ENCODE results near the gene LTBP4. TPM values are rescaled to one million over a fixed set of nuclear protein-coding genes. Genes with fewer than 3 reads are reported as not detected.

The LTBP4 gene
- total and polyA plus RNA-seq, 2 of the 13 experiments (the other 11 are each of a cell fraction or from before 2014, with no cell fraction given), result 0.86 to 2.3 TPM

GRCh38 chr19:40662925-40663694, 61.9 kb downstream of the LTBP4 start (continued):
- TF ChIP-seq, protein P1, sequence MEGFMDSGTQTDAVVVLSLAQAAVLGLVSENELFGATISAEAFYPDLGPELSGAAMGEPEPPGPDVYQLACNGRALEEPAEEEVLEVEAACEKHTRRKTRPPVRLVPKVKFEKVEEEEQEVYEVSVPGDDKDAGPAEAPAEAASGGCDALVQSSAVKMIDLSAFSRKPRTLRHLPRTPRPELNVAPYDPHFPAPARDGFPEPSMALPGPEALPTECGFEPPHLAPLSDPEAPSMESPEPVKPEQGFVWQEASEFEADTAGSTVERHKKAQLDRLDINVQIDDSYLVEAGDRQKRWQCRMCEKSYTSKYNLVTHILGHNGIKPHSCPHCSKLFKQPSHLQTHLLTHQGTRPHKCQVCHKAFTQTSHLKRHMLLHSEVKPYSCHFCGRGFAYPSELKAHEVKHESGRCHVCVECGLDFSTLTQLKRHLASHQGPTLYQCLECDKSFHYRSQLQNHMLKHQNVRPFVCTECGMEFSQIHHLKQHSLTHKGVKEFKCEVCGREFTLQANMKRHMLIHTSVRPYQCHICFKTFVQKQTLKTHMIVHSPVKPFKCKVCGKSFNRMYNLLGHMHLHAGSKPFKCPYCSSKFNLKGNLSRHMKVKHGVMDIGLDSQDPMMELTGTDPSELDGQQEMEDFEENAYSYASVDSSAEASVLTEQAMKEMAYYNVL (CRISPR knock-in tag; IDR thresholded peaks at IDR 0.05; ENCODE audit: borderline replicate concordance), result no peak
- TF ChIP-seq HCFC1 (IDR thresholded peaks at IDR 0.05; ENCODE audit: low read depth, low read length) (no peak), TBX3 (IDR thresholded peaks at IDR 0.05; ENCODE audit: borderline replicate concordance) (no peak), HOMEZ (CRISPR knock-in tag; IDR thresholded peaks at IDR 0.05; ENCODE audit: low read depth) (no peak), JDP2 (CRISPR knock-in tag; IDR thresholded peaks at IDR 0.05; ENCODE audit: borderline replicate concordance) (no peak), IRF1 (CRISPR knock-in tag; IDR thresholded peaks at IDR 0.05; ENCODE audit: low read depth) (no peak), DZIP1 (CRISPR knock-in tag; IDR thresholded peaks at IDR 0.05) (0 out of 2 replicates have a peak, but pooled peaks have one; percentile 30), NCOA5 (CRISPR knock-in tag; IDR thresholded peaks at IDR 0.05) (no peak), MXI1 (IDR thresholded peaks at IDR 0.05; ENCODE audit: borderline replicate concordance, low read depth, low read length) (peak; percentile 95; the same call in 1 of the 3 replicates), E2F2 (CRISPR knock-in tag; IDR thresholded peaks at IDR 0.05; ENCODE audit: borderline replicate concordance) (0 out of 2 replicates have a peak, but pooled peaks have one; percentile 46), ZNF383 (CRISPR knock-in tag; IDR thresholded peaks at IDR 0.05; ENCODE audit: borderline replicate concordance) (no peak), ZNF614 (CRISPR knock-in tag; IDR thresholded peaks at IDR 0.05; ENCODE audit: borderline replicate concordance) (no peak), ZSCAN29 (CRISPR knock-in tag; conservative IDR thresholded peaks at IDR 0.05) (no peak), ZNF12 (CRISPR knock-in tag; IDR thresholded peaks at IDR 0.05) (no peak), CCAR2 (optimal IDR thresholded peaks at IDR 0.05; ENCODE audit: low read depth, low read length) (no peak), ZNF670 (CRISPR knock-in tag; IDR thresholded peaks at IDR 0.05; ENCODE audit: borderline replicate concordance) (no peak; the same call in 1 of the 2 replicates), HOXA3 (CRISPR knock-in tag; IDR thresholded peaks at IDR 0.05) (peak; percentile 64), ZNF891 (CRISPR knock-in tag; IDR thresholded peaks at IDR 0.05) (peak; percentile 71), KAT8 (CRISPR knock-in tag; IDR thresholded peaks at IDR 0.05) (peak; percentile 63)
- TF ChIP-seq, protein P2, sequence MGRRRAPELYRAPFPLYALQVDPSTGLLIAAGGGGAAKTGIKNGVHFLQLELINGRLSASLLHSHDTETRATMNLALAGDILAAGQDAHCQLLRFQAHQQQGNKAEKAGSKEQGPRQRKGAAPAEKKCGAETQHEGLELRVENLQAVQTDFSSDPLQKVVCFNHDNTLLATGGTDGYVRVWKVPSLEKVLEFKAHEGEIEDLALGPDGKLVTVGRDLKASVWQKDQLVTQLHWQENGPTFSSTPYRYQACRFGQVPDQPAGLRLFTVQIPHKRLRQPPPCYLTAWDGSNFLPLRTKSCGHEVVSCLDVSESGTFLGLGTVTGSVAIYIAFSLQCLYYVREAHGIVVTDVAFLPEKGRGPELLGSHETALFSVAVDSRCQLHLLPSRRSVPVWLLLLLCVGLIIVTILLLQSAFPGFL (CRISPR knock-in tag; IDR thresholded peaks at IDR 0.05), result peak; percentile 89; the same call in 1 of the 2 replicates

All from HepG2 (cell line).